CD4-positive, alpha-beta T cell treated with Interleukin-4 for 1 hour (primary cell): ENCODE measurements around the gene CCP110.

ENCODE experiments used
- DNase-seq, 2 donors: peaks; one replicate each; pipeline ENCODE4 v3.0.0-alpha.2; 2020 to 2022

The CCP110 gene

DNA sequence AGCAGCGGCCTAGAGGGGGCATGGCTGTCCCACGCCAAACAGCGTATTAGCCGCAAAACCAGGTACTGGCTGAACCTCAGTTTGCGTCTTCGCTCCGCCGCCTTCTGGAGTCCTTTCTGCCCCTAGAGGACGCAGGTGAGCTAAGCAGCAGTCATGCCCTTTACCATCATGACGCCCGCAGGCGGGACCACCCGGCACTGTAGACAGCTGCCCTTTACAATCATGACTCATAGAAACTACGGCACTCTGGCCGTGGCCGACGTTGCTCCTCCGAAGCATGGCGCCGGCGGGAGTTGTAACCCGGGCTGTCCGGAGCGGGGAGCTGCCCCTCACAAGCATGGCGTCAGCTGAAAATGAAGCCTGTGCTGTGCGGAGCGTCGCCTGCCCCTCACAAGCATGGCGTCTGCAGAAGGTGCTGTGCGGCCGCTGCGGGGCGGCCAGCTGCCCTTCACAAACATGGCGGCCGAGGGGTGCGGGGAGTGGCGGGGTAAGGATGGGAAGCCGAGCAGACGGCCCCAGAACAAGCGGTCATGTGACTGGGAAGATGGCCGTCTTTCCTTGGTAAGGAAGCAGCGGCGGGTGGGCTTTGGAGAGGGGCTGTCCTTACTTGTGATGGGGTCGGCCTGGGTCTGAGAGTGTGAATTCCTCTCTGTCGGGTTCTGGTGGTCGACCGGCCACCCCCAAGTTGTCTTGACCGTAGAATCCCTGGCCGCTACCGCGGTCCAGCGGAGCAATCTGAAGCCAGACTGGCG is 31.6 kb downstream of the CCP110 start, which contains the start of gene VPS35L:
Gene VPS35L (plus strand): TSS at position 518 of the 752 bp plus-strand sequence. CDS start 27 bp downstream, at position 545.
- peak; percentile 98 for DNase-seq

DNA sequence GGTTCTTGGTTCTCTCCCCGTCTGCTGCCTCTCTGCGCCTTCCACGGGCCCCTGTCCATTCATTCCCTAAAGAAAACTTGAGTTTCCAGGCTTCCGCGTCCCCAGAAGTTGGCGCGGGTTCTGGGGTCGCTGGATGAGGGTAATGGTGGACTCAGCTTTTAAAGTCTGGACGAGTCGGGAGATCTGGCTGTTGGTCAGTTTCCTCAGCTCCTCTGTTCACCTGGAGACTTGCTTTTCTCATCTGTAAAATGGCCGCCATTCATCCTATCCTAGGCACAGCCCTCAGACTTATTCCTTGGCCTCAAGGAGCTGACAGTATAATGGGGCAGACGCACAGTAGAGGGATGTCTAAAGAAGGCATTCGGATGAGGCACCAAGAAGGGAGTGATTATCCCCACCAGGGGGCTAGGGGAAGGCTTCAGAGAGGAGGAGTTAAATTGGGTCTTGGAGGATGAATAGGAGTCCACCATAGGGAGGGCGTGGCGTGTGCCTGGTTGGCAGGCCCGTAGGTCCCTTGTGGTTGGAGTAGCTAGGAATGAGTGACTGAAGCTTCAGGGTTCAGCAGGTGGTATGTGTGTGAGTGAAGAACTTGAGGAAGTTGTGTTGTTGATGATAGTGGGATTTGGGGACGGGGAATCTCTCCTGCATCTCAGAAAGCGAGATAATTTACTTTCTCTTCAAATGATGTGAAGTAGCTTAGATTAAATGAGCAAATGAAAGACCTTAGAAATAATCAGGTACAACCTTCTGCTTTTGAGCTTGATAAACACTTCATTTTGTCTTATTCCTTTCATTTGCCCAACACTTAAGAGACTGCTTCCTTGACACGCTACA is 32.4 kb downstream of the CCP110 start:
- peak; percentile 18 to 31 for DNase-seq

DNA sequence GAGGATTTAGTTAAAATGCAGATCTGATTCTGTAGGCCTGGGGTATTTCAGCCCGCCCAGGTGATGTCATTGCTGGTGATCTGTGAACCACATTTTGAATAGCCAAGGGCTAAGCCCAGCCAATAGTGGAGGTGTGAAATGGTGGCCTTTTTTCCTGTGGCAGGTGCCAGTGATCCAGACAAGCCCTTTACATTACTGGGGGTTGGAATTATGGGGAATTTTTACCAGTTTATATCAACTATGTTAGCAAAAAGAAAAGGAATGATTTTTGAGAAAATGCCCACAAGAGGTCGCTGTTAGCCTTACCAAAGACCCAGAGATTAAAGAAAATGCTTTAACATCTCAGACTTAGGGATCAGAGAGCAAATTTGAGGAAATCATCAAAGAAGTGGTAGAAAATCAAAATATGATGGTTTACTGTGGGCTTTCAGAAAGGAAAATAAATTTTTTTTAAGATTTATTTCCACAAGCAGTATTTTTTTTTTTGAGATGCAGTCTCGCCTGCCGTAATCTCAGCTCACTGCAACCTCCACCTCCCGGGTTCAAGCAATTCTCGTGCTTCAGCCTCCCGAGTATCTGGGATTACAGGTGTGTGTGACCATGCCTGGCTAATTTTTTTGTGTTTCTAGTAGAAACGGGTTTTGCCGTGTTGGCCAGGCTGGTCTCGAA is 35.6 kb downstream of the CCP110 start:
- peak in 1 of 2 donors; percentile 67 for DNase-seq

DNA sequence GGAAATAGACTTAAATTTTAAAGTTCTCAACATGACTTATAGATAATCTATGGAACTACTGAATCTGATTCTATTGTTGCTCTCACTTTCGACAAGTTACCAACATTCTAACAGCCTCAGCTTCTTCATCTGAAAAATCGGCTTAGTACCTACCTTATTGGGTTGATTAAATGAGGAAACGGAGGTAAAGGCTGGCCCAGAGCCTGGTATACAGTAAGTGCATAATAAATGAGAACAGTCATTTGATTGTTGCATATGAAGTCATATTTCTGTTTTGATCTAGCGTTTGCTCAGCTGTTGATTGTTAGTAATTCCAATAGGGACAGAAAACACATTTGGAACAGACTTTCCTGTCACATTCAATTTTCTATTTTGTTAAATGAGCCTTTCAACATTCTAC is 36.3 kb downstream of the CCP110 start:
- DNase-seq = no peak

DNA sequence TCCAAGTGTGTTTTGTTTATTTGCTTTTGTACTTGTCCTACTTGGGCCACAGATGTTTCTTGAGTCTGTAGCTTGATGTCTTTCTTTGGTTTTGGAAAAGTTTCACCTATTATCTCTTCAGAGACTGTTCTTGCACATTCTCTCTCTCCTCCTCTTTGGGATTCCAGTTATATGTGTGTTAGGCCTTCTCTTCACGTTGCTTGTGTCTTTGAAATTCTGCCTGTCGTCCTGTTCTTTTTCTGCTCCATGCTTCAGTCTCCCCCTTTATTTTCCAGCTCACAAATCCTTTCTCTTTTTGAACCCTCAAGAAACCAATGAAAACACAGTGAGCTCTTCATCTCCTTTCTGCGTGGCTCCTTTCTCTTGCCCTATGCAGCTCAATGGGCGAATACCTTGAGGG is 39.6 kb downstream of the CCP110 start:
- DNase-seq = no peak

DNA sequence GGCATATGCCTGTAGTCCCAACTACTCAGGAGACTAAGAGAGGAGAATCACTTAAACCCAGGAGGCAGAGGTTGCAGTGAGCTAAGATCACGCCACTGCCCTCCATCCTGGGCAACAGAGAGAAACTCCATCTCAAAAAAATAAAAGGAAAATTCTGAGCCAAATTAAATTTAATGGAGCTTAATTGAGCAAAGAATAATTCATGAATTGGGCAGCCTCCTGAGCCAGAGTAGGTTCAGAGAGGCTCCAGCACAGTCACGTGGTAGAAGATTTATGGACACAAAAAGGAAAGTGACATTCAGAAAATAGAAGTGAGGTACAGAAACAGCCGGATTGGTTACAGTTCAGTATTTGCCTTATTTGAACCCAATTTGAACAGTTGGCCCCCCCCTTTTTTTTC is 42.6 kb downstream of the CCP110 start:
- no peak for DNase-seq

DNA sequence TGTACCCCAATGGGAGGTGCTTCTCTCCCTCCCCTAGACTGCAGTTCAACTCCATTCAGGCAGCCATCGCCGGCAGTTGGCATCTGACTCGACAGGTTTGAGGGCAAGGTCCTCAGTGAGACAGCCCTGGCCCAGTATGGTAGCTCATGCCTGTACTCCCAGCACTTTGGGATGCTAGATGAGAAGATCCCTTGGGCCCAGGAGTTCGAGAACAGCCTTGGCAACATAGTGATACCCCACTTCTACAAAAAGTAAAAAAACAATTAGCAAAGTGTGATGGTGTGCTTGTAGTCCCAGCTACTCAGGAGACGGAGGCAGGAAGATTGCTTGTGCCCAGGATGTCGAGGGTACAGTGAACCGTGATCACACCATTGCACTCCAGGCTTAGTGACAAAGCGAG is 43.8 kb downstream of the CCP110 start:
- DNase-seq = no peak

DNA sequence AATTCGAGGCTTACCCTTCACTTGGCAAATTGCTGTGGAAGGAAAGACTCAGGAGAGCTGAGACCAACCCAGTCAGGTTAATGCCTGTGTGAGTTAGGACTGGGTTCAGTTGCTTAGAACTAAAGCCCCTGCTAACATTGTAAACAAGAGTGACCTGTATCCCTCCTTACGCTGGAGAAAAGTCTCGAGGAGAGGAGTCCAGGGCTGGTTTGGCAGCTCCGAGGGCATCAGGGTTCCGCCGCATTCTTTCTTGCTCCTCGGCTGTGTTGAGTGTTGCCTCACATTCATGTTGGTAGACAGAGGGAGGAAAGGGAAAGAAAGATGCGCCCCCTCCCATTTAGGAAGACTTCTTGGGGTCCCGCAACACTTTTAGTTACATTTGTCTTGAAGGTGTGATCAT is 50.3 kb downstream of the CCP110 start:
- DNase-seq = no peak

DNA sequence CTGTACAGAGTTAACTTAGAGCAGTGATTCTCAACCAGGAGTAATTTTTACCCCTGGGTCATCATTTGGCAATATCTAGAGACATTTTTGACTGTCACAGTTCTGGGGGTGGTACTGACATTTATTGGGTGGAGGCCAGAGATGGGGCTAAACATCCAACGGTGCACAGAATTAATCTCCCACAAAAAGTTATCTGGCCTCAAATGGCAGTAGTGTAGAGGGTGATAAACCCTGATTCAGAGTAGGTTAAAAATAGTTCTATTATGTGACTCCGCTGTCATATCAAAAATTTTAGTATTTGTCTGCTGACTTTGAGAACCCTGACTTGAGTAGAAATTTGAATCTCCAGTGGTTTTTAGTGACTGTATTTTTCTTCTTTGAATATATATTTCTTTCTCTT is 50.9 kb downstream of the CCP110 start:
- no peak for DNase-seq

DNA sequence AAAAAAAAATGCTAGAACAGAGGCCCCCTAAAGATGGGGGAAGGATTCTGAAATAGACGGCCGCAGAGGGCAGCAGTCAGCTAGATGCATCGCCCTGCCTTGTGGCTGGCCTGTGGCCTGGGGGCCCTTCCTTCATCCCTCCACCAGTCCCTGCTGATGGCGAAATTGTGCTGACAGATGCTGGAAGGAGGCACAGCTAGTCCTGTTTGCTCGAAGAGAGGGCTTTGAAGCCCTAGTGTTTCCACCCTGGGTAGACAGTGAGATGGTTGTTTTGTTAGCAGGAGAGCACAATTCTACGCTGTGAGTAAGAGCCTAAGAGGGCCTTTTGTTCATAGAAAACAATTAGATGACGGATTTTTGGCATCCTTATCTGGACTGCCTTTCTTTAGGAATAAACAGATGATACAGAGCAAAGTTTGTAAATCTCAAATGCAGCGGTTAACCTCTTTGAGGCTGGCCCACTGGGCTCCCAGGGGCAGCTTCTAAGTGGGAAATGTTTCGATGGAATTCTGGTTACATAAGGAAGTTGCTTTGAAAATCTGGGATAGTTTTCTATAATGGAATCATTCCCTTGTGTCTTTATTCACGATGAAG is 54.7 kb downstream of the CCP110 start:
- DNase-seq = no peak

DNA sequence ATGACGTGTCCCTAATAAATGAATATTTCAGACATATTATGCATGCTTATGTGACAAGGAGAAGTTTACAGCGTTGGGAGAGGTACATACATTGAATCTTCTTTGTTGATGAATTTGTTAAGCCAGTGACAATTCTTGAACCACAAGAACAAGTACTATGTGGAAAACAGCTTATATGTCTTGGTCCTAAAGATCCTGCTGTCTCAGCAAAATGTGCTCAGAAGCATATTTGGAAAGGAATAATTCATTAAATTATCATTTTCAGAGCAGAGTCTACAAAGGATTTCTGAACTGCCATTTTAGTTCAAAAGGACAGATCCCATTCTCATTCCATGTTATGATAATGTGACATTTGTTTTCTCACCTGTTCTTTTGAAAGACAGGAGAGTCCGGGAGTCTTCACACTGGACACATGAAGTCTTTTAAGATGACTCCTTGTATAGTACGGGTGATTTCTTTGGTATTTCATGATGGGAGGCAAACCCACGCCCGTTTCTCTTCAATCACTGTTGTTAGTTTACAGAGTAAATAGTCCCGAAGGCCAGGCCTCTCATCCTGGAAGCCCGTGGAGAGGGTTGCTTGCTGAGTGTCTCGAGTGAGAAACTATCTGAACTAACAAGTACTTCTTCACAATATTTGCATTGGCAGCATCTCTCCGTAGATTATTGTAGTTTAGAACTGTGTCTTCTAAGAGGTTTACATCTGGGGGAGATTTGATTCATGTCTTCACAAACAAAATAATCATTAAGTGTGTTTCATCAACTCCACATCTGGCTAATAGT is 58.5 kb downstream of the CCP110 start:
- DNase-seq = no peak

DNA sequence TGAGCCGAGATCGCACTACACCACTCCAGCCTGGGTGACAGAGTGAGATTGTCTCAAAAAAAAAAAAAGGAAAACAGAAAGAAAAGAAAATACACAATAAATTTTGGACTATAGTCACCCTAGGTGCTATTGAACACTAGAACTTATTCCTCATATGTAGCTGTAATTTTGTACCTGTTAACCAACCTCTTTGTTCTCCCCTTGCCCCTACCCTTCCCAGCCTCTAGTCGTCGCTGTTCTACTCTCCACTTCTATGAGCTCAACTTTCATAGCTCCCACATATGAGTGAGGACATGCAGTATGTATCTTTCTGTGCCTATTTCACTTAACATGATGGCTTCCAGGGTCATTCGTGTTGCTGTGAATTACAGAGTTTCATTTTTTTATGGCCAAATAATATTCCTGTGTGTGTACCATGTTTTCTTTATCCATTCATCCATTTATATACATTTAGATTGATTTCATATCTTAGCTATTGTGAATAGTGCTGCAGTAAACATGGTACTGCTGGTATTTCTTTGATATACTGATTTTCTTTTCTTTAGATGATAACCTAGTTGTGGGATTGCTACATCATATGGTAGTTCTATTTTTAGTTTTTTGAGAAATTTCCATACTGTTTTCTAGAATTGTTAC is 60.0 kb downstream of the CCP110 start:
- DNase-seq = peak; percentile 18 to 58

DNA sequence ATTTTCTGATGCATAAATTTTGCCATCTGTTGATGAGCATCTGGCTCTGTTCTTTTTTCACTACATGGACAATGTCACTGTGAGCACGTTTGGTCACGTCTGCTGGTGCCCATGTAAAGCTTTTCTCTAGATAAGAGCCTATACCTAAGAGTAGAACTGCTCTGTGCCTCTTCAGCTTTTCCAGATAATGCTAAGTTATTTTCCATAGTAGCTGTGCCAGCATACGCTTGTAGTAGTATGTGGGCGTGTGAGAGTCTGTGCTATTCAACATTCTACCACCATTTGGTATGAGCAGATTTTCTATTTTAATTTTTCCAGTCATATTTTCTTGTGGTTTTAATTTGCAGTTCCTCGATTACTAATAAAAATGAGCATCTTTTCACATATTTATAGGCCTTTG is 64.9 kb downstream of the CCP110 start:
- no peak for DNase-seq

DNA sequence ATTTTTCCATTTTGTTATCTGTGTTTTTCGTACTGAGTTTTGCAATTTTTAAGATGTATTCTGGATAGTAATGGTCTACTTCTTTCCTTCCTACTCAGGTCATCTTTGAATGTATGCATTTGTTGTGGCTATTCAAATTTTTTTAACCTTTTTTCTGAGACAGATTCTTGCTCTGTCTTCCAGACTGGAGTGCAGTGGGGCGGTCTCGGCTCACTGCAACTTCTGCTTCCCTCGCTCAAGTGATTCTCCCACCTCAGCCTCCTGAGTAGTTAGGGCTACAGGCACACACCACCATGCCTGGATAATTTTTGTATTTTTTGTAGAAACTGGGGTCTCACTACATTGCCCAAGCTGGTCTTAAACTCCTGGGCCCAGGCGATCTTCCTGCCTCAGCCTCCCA is 65.4 kb downstream of the CCP110 start:
- no peak for DNase-seq

DNA sequence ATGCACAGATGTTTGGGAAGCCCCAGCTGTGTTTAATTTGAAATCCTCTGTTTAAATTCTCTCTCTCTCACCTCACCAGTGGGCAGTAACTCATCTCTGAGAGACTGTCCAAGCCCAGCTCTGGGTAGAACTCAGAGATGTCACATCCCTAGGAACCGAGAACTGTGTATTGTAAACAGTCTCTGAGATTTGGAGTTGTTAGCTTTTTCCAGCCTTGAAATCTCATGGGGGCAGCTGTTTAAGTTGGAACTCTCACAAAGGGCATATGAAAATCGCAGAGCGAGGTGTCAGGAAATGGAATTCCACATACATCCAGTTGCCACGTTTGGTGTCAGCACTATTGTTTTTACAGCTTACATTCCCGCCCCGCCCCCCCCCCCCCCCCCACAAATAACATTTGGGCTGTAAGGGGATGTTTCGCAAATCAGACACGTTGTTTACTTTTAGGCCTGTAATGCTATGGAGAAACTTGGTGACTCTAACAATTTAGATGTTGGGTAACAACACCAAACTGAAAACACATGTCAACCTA is 66.1 kb downstream of the CCP110 start:
- DNase-seq = no peak

DNA sequence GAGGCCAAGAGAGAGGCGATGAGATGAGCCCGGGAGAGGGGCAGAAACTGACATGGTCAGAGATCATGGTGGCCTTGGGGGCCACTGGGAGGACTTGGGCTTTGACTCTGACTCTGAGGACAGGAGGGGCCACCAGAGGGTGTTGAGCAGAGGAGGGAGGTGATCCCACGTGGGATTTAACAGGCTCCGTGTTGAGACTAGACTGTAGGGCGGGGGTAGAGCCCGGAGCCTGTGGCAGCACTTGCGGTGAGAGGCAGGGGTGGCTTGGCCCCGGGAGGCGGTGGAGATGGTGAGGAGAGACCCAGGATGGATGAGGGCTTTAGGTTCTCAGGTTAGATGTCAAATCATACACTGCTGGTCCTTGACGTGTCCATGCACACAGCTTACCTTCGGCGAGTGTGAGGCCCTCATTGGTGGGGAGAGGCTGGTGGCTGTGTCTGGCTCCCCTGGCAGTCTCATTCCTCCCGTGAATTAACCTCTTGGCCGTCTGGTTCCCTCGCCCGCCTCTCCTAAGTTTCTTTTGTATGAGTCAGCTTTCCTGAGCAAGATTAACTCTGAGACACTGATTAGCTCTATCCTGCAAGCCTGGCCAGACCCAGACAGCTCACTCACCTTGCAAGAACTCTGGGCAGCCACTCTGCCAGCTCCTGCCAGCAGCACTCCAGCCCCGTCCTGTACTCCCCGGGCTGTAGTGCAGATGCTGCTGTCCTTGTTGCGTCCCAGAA is 71.5 kb downstream of the CCP110 start:
- DNase-seq = no peak

DNA sequence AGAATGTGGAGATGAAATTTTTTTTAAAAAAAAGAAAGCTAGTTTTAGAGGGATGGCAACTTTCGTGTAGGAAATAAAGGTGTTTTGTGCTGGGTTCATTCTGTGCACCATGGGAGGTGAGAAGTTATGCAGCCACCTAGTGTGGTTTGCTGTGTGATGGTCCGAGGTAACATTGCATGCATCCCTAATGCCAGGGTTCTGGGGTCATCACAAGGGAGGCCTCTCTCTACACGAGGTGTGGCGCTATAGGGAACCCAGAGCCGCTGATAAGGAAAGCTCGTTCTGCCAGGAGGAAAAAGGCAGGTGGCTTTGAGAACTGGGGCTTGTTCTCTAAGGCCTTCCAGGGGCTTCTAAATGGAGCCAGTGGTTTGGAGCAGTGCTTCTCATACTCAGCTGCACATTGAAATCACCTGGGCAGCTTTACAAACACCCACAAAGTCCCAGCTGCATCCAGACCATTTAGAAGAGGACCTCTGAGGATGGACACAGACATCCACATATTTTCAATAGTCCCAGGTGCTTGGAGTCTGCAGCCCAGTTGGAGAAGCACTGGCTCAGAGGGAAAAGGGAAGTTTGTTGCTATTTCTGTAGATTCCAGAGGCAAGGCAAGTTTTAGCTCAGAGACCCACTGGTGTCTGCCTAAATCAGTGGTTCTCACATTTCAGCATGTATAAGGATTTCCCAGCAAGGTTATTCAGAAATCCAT is 75.2 kb downstream of the CCP110 start:
- no peak for DNase-seq

DNA sequence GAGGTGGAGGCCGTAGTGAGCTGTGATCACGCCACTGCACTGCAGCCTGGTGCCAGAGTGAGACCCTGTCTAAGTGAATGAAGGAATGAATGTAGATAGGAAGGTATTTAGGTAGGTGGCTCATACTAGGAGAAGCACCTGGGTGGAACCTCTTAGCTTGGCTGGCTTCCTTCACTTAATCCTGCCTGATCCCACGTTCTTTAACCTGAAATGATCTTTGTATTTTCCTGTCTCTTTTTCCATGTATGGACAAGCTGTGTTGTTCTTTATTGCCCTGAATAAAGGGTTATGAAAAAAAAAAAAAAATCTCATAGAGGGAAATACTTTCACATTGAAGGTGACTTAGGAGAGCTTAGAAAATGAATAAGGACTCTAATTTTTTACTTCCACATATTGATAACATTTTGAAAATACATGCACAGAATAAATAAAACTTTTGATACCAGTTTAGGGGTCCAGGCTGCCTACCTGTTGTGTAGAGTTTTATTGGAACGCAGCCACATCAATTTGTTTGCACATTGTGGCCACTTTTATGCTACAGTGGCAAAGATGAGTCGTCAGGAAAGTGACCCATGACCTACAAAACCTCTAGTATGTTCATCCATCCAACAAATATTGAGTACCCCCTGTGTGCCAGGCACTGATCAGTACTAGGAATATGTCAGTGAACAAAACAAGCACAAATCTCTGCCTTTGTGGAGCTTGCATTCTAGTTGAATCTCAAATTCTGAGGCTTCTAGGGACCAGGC is 76.4 kb downstream of the CCP110 start:
- no peak for DNase-seq
